ENCODE data around the gene EHMT1. TPM values are rescaled to one million over a fixed set of nuclear protein-coding genes. Genes with fewer than 3 reads are reported as not detected.

EHMT1 gene
- total RNA-seq, 1 experiment from 2014 or later = 63.9 TPM

DNA sequence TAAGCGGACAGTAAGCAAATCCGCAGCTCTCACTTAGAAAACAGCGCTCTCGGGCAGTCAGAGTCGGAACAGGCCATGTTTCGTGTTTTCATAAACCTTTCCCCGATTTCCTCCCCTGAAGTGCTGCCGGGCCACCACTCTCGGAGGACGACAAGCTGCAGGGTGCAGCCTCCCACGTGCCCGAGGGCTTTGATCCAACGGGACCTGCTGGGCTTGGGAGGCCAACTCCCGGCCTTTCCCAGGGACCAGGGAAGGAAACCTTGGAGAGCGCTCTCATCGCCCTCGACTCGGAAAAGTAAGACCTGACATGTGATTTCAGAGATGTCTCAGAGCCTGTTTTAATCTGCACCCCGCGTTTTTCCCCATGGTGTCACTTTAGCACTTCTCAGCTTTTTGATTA, 159.0 kb downstream of the EHMT1 start:
- Histone ChIP-seq H3K36me3 (ENCODE audit: control insufficient read depth, insufficient read depth, low read length) (peaks cover 3% of the 10 kb centered on the region; the same call in 1 of the 2 replicates), H3K27me3 (ENCODE audit: control insufficient read depth, insufficient read depth, low read length) (no peaks in the 10 kb centered on the region), H3K4me1 (ENCODE audit: control insufficient read depth, insufficient read depth, low read length) (no peaks in the 10 kb centered on the region), H3K4me3 (ENCODE audit: low read depth in 2 of 2, low read length in 2 of 2) (no peak overlapping the region), H3K27ac (ENCODE audit: low read length) (no peak overlapping the region), H3K9me3 (ENCODE audit: control insufficient read depth, insufficient read depth, low read depth, low read length) (no peaks in the 10 kb centered on the region)
- CTCF ChIA-PET = no interaction called here
- DNase-seq (ENCODE audit: low read depth, low spot score) (no peak), ATAC-seq (no peak)
- TF ChIP-seq, protein P1, sequence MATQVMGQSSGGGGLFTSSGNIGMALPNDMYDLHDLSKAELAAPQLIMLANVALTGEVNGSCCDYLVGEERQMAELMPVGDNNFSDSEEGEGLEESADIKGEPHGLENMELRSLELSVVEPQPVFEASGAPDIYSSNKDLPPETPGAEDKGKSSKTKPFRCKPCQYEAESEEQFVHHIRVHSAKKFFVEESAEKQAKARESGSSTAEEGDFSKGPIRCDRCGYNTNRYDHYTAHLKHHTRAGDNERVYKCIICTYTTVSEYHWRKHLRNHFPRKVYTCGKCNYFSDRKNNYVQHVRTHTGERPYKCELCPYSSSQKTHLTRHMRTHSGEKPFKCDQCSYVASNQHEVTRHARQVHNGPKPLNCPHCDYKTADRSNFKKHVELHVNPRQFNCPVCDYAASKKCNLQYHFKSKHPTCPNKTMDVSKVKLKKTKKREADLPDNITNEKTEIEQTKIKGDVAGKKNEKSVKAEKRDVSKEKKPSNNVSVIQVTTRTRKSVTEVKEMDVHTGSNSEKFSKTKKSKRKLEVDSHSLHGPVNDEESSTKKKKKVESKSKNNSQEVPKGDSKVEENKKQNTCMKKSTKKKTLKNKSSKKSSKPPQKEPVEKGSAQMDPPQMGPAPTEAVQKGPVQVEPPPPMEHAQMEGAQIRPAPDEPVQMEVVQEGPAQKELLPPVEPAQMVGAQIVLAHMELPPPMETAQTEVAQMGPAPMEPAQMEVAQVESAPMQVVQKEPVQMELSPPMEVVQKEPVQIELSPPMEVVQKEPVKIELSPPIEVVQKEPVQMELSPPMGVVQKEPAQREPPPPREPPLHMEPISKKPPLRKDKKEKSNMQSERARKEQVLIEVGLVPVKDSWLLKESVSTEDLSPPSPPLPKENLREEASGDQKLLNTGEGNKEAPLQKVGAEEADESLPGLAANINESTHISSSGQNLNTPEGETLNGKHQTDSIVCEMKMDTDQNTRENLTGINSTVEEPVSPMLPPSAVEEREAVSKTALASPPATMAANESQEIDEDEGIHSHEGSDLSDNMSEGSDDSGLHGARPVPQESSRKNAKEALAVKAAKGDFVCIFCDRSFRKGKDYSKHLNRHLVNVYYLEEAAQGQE (IDR thresholded peaks at IDR 0.05; ENCODE audit: insufficient read depth in 1 of 2, low read depth in 2 of 2, low read length in 1 of 2) = no peak
- TF ChIP-seq SIN3A (IDR thresholded peaks at IDR 0.05; ENCODE audit: borderline replicate concordance, insufficient read depth, low read depth, low read length) (no peak), POLR2AphosphoS5 (IDR thresholded peaks at IDR 0.05; ENCODE audit: low read depth, low read length) (no peak), TCF7L2 (IDR thresholded peaks at IDR 0.05; ENCODE audit: low read depth, low read length) (no peak)
- TF ChIP-seq, protein P2, sequence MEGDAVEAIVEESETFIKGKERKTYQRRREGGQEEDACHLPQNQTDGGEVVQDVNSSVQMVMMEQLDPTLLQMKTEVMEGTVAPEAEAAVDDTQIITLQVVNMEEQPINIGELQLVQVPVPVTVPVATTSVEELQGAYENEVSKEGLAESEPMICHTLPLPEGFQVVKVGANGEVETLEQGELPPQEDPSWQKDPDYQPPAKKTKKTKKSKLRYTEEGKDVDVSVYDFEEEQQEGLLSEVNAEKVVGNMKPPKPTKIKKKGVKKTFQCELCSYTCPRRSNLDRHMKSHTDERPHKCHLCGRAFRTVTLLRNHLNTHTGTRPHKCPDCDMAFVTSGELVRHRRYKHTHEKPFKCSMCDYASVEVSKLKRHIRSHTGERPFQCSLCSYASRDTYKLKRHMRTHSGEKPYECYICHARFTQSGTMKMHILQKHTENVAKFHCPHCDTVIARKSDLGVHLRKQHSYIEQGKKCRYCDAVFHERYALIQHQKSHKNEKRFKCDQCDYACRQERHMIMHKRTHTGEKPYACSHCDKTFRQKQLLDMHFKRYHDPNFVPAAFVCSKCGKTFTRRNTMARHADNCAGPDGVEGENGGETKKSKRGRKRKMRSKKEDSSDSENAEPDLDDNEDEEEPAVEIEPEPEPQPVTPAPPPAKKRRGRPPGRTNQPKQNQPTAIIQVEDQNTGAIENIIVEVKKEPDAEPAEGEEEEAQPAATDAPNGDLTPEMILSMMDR (IDR thresholded peaks at IDR 0.05) = no peak
- POLR2A ChIA-PET = no interaction called here
- BruUV-seq (replicated peaks) = no TSS peak
- intact Hi-C loops (cut with micrococcal nuclease; ENCODE audit: unreplicated experiment) = no loop called here
- in situ Hi-C loops (cut with HindIII; ENCODE audit: low pct_unique_long_range_greater_than_20kb, low sequenced_read_pairs) = no loop called here

DNA sequence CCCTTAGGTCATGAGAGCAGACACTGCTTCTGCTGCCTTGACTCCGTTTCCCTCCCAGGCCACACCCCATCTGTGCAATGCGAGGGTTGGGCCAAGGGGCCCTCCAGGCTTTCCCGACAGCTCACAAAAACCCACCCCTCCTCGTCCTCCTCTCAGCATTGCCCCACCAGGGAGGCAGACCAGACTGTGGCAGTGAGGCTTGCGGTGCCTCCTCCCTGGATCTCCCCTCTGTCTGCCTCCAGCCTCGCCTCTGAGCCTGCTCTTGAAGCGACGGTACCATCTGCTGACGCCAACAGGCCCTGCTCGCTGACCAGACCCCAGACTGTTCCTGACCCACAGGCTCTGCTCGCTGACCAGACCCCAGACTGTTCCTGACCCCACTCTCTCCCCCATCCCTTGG, 159.5 kb downstream of the EHMT1 start:
- no TSS peak for BruUV-seq (replicated peaks)
- TF ChIP-seq TCF7L2 (IDR thresholded peaks at IDR 0.05; ENCODE audit: low read depth, low read length) (no peak), SIN3A (IDR thresholded peaks at IDR 0.05; ENCODE audit: borderline replicate concordance, insufficient read depth, low read depth, low read length) (no peak), POLR2AphosphoS5 (IDR thresholded peaks at IDR 0.05; ENCODE audit: low read depth, low read length) (no peak)
- TF ChIP-seq, protein P2 (IDR thresholded peaks at IDR 0.05) = no peak
- TF ChIP-seq, protein P1 (IDR thresholded peaks at IDR 0.05; ENCODE audit: insufficient read depth in 1 of 2, low read depth in 2 of 2, low read length in 1 of 2) = no peak
- no peaks in the 10 kb centered on the region for H3K4me1 ChIP-seq (ENCODE audit: control insufficient read depth, insufficient read depth, low read length)
- no peak overlapping the region for H3K27ac ChIP-seq (ENCODE audit: low read length)
- H3K9me3 ChIP-seq (ENCODE audit: control insufficient read depth, insufficient read depth, low read depth, low read length) = no peaks in the 10 kb centered on the region
- POLR2A ChIA-PET = no interaction called here
- in situ Hi-C loops (cut with HindIII; ENCODE audit: low pct_unique_long_range_greater_than_20kb, low sequenced_read_pairs) (no loop called here), intact Hi-C loops (cut with micrococcal nuclease; ENCODE audit: unreplicated experiment) (no loop called here)
- DNase-seq (ENCODE audit: low read depth, low spot score) (no peak), ATAC-seq (no peak)
- CTCF ChIA-PET = no interaction called here
- peaks cover 3% of the 10 kb centered on the region; the same call in 1 of the 2 replicates for H3K36me3 ChIP-seq (ENCODE audit: control insufficient read depth, insufficient read depth, low read length)
- H3K4me3 ChIP-seq (ENCODE audit: low read depth in 2 of 2, low read length in 2 of 2) = no peak overlapping the region
- no peaks in the 10 kb centered on the region for H3K27me3 ChIP-seq (ENCODE audit: control insufficient read depth, insufficient read depth, low read length)

Data from Panc1 (cell line).